Skeletal muscle cell (primary cell): ENCODE data around the gene CTSD.

Experiments
- DNase-seq: peaks from one replicate; pipeline ENCODE4 v3.0.0-alpha.2; 2010; ENCODE audit warnings: low read depth
- H3K4me3 ChIP-seq: 2 replicates; pipeline ENCODE4 v1.5.1; 2011; ENCODE audit warnings: low read depth, mild to moderate bottlenecking, control low read depth, low read length, moderate library complexity

The CTSD gene

DNA sequence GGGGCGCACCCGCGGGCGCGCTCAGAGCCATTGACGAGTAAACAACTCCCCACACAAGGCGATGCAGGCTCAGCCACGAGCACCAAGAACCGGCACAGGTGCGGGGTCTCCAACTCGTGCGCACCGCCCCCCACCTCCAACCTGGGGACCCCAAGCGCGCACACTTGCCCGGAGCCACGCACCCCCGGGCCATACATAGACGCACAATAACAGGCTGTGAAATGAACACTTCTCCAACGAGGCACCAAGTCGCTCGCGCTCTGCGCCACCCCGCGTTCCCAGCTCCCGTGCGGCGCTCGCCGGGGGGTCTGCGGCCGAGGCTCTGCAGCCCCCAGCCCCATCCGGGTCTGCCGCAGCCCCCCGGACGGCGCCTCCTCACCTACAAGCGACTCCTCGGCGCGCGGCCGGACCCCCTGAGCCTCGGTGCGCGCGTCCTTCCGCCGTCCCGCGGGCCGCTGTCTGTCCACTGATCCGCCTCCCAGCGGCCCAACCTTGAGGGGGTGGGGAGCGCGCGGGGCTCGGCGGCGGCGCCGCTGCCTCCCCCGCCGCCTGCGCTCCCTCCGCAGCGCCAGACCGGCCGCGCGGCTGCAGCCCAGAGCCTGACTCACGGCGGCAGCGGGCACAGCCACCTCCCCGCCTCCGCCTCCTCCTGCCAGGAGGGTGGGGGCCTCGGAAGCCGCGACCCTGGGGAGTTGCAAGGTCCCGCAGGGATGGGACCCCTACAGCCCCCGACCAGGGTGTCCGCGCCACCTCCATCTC lies 14.9 kb downstream of the CTSD start:
- H3K4me3 ChIP-seq, result peak overlapping the region; percentile 71
- no peak for DNase-seq

DNA sequence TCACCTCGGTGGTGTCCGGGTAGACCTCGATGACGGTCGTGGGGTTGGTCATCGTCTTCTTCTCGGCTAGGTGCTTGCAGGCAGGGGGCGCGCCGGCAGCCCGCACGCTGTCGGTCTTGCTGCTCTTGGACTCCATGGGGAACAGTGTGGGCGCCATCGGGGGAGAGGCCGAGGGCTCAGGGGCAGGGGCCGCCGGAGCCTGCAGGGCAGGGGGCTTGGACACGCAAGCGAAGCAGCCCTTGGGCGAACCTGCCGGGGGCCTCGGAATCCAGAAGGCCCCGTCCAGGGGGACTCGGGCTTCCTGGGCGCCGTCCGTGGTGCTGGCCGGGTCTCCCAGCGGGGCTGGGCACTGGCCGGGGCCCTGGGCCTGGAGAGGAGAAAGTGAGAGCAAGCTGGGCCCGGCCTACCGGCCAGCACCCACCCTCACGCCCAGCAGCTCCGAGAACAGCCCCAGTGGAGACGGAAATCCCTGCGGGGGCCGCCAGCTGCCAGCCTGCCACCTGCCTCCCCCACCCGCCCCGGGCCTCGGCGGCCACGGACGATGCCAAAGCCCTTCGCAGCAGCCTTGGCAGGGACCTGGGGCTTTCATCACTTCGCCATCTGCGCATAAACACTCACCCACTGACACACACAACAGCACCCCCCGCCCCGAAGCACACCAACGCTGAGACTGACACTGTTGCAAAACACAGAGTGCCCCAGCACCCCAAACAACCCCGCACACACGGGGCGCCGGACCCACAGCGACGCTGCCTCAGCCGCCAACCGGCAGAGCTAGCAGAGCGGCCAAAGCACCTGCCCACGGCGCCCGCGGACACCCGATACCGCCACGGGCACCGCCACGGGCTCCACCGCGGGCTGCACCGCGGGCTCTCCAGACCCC lies 15.7 kb downstream of the CTSD start:
- DNase-seq, result no peak

DNA sequence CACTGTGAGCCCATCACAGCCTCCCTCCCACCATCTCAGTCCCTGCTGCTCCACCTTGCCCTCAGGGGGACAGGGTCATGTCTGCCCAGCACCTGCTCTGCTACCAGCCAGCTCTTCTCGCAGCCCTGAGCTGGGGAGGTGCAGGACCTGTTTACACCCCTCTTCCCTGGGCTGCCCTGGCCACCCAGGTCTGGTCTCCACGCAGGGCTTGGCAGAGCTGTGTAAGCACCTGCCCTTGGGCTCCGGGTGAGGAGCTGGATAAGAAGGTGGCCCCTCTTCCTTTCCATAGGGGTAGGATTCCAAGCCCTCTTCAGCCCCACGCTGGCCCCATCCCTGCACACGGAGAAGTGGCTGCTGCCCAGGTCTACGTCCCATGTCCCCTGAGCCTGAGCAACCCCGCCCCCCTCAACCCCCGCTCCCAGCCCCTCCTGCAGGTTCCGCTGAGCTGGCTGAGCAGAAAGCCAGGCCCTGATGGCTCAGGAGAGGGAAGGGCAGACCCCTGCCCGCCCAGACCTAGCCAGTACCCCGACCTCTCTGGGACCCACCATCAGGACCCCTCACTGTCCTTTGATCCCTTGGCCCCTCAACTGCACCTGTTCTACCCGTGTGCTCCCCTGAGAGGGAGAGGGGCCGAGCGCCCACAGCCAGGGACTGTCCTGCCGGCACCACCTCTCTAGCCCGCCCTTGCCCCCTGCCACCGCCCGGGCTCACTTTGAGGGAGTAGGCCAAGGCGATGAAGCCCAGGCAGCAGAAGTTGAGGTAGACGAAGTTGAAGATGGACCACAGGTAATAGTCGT lies 16.6 kb downstream of the CTSD start:
- H3K4me3 ChIP-seq, result peak overlapping the region; percentile 71
- no peak for DNase-seq

More for the DNA sequence above, 15.7 kb downstream of the CTSD start:
- peak overlapping the region; percentile 71 for H3K4me3 ChIP-seq

DNA sequence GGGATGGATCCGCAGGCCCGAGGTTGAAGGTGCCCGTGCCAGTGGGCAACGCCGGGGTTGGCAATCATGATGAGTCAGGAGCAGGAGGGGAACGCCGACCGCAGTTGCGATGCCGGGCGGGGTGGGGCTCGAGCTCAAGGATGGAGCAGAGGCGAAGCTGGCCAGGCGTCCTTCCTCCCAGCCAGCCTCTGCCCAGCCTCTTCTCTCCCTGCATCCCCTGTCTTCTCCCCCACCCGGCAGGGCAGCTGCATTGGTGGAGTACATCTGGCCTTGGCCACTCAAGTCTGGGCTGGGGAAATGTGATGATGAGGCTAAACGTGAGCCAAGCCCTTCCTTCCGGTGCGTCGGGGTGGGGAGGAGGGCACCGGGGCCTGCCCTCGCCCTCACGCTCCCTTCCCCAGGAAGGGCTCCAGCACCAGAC lies 17.2 kb downstream of the CTSD start:
- DNase-seq, result no peak
- peak overlapping the region; percentile 71 for H3K4me3 ChIP-seq

DNA sequence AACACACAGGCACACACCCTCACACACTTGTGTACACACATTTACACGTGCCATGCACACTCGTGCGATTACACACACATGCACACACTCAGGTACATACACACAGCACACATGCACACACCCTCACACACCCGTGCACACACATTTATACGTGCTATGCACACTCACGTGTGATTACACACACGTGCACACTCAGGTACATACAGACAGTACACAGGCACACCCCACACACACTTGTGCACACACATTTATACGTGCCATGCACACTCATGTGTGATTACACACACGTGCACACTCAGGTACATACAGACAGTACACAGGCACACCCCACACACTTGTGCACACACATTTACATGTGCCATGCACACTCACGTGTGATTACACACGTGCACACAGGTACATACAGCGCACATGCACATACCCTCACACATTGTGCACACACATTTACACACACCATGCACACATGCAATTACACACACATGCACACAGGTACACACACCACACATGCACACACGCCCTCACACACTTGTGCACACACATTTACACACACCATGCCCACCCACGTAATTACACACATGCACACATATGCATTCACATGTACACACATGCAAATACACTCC lies 17.9 kb downstream of the CTSD start:
- no peak overlapping the region for H3K4me3 ChIP-seq
- no peak for DNase-seq

DNA sequence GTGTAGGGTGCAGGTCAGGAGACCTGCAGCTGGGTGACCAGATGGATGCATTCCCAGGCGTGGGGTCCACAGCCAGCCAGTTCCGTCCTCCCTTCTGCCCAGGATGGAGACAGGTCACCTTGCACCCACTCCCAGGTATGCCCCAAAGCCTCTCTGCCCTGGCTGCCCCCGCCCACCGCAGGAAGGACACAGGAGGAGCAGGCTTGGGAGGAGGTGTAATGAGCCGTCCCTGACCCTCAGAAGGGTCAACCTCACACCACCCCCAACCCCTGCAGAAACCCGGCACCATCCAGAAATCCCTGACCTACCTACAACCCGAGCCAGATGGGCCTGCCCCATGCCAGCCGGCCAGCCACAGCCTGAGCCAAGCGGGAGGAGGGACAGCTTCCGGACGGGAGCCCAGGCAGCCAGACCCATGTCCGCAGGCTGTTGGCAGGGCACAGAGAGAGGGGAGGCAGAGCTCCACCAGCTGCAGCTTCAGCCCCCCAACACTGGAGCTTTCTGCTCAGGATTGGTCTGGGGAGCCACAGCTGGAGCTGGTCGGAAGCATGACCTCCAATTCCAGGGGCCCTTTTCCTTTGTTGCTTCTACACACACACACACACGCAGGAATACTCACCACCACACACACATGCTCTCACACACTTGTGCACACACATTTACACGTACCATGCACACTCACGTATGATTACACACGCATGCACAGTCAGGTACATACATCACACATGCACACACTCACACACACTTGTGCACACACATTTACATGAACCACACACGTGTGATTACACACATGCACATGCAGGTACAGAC lies 18.6 kb downstream of the CTSD start:
- H3K4me3 ChIP-seq, result no peak overlapping the region
- no peak for DNase-seq

DNA sequence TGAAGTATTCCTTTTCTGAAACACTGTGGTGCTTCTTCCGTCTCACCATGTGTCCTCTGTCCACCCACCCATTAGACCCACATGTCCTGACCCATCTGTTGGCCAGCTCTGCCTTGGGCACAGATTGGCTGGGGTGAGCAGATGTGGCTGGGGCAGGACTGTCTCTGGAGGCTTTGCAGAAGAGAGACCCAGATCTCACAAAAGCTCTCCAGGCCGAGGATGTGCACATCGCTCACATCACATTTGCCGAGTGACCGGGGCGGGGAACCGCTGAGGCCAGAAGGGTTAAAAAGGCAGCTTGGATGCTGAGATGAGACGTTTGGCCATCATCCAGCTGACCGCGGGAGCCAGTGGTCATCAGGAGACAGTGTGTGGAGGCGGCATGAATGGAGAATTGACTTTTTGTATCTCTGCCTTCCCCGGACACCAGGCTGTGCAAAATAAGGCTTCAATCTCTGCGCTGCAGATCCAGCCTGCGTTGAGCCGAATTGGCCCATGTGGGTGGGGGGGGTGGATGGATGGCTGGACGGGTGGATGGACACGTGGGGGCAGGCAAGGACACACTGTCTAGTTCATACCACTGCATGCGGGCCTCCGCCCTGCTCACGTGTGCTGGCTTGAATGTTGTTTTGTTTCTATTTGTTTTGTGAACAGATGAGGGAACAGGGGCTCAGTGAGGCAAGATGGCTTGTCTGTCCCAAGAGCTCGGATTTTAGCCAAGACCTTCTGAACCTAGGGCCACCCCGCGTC lies 19.4 kb downstream of the CTSD start:
- no peak overlapping the region for H3K4me3 ChIP-seq
- no peak for DNase-seq

DNA sequence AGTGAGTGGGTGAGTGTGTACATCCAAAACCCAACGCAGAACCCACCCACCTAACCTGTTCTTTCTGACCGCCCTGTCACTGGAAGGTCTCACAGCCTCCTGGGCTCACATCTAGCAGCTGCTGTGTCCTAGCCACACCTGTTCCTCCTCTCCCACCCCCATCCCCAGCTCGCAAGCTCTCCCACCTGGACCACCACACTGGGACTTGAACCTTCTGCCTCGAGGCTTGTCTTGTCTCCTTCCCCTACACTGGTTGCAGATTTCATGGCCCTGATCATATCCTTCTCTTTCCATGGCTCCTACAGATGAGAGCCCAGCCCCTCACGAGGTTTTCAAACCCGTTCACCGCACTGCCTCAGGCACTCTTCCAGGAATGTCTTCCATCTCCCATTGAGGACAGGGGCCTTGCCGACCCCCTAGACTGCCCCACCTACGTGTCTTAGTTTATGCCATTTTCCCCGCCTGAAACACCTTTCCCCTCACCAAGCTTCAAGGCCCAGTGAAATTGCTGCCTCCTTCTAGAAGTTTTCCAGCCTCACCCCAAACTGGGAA lies 20.1 kb downstream of the CTSD start:
- no peak for DNase-seq
- no peak overlapping the region for H3K4me3 ChIP-seq

DNA sequence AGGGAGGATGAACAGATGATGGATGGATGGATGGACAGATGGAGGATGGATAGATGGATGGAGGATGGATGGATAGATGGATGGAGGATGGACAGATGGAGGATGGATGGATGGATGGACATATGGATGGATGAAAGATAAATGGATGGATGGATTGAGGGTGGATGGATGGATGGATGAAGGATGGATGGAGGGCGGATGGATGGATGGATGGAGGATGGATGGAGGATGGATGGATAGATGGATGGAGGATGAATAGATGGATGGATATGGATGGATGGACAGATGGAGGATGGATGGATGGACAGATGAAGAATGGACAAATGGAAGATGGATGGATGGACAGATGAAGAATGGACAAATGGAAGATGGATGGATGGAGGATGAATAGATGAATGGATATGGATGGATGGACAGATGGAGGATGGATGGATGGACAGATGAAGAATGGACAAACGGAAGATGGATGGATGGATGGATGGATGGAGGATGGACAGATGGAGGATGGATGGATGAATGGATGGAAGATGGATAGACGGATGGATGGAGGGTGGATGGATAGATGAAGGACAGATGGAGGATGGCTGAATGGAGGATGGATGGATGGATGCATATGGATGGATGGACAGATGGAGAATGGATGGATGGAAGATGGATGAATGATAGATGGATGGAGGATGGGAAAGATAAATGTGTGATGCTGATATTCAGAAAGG lies 20.7 kb downstream of the CTSD start:
- no peak for DNase-seq
- no peak overlapping the region for H3K4me3 ChIP-seq

DNA sequence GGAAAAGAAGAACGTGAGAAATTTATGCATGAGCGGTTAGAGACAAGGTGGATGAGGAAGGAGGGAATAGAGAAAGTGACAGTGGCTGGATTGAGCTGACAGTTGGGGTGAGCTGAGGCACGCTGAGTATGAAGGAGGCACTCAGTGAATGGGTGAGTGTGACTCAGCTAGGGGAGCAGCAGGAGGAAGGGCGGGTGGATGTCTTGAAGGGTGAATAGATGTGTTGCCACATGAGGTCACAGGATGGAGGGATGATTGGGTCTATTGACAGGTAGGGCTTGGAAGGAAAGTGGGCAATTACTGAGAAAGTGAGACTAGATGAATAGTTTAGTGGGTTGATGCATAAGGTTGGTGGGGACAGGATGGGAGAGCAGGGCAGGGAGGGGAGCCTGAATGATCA lies 21.4 kb downstream of the CTSD start:
- H3K4me3 ChIP-seq, result no peak overlapping the region
- no peak for DNase-seq

DNA sequence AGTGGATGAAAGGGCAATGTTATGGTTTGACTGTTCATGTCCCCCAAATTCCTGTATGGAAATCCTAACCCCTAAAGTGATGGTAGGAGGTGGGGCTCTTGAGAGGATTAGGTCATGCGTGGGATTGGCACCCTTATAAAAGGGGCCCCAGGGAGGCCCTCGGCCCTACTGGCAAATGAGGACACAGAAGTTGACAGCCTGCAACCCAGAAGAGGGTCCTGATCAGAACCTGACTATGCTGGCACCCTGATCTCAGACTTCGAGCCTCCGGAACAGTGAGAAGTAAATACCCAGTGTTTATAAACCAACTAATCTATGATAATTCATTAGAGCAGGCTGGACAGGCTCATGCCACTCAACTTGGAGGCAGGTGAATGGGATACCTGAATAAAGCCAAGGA lies 22.0 kb downstream of the CTSD start:
- no peak overlapping the region for H3K4me3 ChIP-seq
- DNase-seq, result no peak

DNA sequence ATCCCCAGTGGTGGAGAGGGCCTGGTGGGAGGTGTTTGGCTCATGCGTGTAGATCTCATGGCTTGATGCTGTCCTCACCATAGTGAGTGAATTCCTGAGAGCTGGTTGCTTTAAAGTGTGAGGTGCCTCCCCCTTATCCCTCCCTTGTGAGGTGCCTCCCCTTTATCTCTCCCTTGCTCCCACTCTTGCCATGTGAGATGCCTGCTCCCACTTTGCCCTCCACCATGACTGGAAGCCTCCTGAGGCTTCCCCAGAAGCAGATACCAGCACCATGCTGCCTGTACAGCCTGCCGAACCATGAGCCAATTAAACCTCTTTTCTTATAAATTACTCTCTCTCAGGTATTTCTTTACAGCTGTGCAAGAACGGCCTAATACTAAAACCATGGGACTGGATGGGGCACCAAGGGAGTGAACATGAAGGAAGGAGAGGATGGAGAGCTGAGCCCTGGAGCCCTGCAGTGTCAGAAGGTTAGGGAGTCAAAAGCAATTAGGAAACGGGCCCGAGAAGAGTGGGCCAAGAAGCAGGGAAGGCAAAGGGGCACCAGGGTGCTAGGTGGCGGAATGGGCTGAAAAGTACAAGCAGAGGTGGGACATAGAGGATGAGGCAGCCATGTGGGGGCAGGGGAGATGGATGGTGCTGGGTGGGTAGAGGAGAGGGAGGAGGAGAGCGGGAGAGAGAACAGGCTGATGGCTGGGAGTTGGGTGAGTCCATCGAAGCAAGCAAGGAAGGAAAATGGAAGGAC lies 22.8 kb downstream of the CTSD start:
- no peak overlapping the region for H3K4me3 ChIP-seq
- DNase-seq, result no peak

DNA sequence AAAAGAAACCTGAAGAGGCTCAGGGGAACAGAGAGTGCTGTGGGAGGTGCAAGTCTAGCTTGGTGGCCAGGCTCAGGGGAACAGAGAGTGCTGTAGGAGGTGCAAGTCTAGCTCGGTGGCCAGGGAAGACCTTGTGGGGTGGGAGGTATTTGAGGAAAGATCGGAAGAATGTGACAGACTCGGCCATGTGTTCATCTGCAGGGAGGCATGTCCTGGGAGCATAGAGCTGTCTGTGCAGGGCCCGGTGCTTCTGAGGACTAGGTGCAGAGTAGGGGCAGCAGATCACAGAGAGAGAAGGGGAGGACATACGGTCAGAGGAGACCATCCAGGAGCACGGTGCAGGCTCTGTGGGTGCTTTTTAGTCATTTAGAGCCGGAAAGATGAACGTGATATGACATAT lies 24.2 kb downstream of the CTSD start:
- DNase-seq, result no peak
- H3K4me3 ChIP-seq, result no peak overlapping the region

DNA sequence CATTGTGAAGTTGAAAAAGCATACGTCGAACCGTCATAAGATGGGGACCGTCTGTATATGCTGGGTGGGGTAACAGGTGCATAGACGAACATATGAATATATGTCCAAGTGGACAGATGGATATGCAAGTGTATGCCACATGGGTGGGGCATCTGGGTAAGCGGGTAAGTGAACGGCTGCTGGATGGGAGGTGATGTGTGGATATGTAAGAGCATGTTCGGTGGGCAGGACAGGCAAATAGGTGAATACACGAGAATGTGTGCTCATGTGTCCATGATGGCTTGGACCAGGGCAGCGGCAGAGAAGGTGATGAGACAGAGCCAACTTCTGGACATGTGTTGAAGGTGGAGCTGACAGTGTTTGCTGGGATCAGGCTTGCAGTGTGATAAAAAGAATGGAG lies 25.3 kb downstream of the CTSD start:
- DNase-seq, result no peak
- H3K4me3 ChIP-seq, result no peak overlapping the region

DNA sequence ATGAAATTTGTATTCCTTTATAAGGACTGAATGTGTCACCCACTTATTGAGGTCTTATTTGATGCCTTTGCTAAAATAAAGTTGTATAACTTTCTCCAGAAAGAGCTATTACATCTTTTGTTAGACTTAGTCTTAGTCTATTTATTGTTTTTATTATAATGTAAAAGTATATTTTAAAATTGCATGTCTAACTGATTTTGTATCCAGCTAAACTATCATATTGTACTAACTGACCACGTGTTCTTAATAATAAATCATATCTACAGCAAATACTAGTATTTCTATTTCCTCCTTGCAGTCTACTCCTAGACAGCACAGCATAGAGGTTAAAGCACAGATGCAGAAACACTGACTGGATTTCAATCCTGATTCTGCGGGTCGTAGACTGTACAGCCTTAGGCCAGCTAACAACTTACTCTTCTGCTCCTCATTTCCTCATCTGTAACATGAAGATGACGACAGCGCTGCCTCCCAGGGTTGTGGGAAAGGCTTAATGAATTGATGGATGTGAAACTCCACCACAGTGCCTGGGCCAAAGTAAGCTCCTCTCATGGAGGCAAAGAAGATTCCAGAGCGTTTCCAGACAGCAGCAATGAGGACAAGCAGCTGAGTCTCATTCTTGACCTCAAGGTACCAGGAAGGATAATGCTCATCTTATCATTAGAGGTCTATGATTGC lies 26.5 kb downstream of the CTSD start:
- no peak for DNase-seq
- no peak overlapping the region for H3K4me3 ChIP-seq

DNA sequence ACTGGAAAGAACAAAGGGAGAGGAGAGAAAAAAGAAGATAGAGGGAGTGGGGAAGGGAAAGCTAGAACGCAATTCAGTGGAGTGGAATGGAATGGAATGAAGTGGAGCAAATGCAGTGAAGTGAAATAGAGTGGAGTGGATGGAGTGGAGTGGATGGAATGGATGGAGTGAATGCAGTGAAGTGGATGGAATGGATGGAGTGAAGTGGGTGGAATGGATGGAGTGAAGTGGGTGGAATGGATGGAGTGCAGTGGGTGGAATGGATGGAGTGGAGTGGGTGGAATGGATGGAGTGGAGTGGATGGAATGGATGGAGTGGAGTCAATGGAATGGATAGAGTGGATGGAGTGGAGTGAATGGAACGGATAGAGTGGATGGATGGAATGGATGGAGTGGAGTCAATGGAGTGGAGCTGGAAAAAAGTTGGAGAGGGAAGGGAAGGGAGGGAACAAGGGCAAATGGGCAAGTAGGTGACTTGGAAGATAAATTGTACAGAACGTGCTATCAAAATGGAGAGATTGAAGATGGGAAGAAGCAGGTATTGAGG lies 27.2 kb downstream of the CTSD start:
- H3K4me3 ChIP-seq, result no peak overlapping the region
- DNase-seq, result no peak
